ENCODE data around the gene LAMA2. TPM values are rescaled to one million over a fixed set of nuclear protein-coding genes. Genes with fewer than 3 reads are reported as not detected.

The LAMA2 gene
- total and polyA plus RNA-seq, 7 donors = 8.8 to 59.0 (median 27.3) TPM

DNA sequence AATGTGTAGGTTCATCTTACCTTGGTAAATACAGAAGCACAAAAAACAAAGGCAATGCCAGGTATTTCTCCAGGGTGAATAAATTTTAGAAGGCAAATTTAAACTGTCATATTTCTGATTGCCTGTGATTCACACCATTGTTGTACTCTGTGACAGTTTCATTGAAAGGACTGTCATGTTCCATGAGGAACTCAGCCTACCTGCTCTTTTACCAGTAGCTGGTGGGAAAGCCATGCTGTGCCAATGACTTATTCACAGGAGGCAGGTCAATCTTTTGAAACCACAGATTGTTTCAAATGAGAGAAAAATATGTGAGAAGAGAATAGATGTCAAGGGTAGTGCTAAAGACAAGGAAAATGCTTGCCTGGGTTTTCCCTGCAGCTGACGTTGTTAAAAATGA is 206.4 kb downstream of the LAMA2 start:
- Histone ChIP-seq H3K4me1 (no peaks in the 10 kb centered on the region), H3K4me3 (no peak overlapping the region), H3K9me3 (no peaks in the 10 kb centered on the region), H3K27ac (no peak overlapping the region), H3K36me3 (ENCODE audit: insufficient read depth in 1 of 2, low read depth in 1 of 2) (no peaks in the 10 kb centered on the region), H3K27me3 (ENCODE audit: insufficient read depth in 3 of 3, low read length in 2 of 3) (no peaks in the 10 kb centered on the region)
- TF ChIP-seq, protein P1, sequence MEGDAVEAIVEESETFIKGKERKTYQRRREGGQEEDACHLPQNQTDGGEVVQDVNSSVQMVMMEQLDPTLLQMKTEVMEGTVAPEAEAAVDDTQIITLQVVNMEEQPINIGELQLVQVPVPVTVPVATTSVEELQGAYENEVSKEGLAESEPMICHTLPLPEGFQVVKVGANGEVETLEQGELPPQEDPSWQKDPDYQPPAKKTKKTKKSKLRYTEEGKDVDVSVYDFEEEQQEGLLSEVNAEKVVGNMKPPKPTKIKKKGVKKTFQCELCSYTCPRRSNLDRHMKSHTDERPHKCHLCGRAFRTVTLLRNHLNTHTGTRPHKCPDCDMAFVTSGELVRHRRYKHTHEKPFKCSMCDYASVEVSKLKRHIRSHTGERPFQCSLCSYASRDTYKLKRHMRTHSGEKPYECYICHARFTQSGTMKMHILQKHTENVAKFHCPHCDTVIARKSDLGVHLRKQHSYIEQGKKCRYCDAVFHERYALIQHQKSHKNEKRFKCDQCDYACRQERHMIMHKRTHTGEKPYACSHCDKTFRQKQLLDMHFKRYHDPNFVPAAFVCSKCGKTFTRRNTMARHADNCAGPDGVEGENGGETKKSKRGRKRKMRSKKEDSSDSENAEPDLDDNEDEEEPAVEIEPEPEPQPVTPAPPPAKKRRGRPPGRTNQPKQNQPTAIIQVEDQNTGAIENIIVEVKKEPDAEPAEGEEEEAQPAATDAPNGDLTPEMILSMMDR (IDR thresholded peaks at IDR 0.05) = no peak
- no peak for DNase-seq
- intact Hi-C loops (cut with DNase I) = no loop called here
- ATAC-seq = no peak
- 57 to 74% (median 67%) methylated on average over 1 of the region's 1 CpG for WGBS, 3 donors

DNA sequence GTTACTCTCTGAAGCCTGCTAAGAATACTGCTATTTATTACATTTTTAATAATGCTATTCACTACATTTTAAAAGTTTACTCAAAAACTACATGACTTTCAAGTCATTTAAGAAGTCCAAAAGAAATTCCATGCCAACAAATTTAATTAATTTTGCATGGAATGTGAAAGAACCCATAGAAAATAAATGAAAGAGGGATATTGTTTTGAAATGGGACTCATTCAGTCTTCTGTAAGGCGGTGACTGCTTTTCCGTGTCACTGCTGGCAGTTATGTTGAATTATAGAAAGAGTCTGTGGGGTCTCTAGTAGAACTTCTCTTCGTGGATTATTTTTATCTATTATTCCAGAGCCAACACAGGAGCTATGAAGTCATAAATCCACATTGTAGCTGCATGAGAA is 211.2 kb downstream of the LAMA2 start:
- DNase-seq (no peak), ATAC-seq (no peak)
- no peaks in the 10 kb centered on the region for H3K36me3 ChIP-seq (ENCODE audit: insufficient read depth in 1 of 2, low read depth in 1 of 2)
- 24 to 34% (median 24%) methylated on average over 3 of the region's 3 CpGs for WGBS, 3 donors
- H3K27ac ChIP-seq = no peak overlapping the region
- TF ChIP-seq, protein P1 (IDR thresholded peaks at IDR 0.05) = no peak
- H3K9me3 ChIP-seq = no peaks in the 10 kb centered on the region
- no peaks in the 10 kb centered on the region for H3K27me3 ChIP-seq (ENCODE audit: insufficient read depth in 3 of 3, low read length in 2 of 3)
- H3K4me1 ChIP-seq = no peaks in the 10 kb centered on the region
- intact Hi-C loops (cut with DNase I) = no loop called here
- H3K4me3 ChIP-seq = no peak overlapping the region

DNA sequence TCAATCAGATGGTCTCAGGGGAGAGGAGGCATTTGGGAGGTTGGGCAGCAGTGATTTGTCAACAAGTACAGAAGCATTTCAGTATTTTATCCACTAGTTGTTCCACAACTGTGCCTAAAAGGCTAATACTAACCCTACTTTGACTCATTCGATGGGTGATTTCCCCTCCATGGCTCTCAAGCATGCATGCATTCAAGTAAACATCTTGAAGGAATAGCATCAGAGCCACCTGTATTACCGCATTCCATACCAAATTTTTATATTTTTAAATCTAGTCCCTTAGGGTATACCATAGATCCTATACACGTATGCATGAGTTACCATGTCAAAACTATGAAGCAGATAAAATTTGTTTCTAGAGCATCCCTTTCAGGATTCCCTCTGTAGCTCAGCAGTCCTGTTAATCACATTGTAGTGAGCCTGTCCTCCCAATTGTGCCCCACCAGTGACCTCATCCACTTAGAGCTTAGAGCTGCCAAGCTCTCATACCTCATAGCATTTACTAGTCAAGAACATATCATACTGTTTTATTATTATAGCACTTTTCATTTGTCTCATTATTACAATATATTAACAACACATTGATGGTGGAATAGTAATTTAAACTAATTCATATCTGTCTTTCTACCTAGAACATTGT is 213.8 kb downstream of the LAMA2 start:
- no peaks in the 10 kb centered on the region for H3K4me1 ChIP-seq
- TF ChIP-seq, protein P1 (IDR thresholded peaks at IDR 0.05) = no peak
- H3K4me3 ChIP-seq = no peak overlapping the region
- no peak overlapping the region for H3K27ac ChIP-seq
- 84 to 88% (median 88%) methylated on average over 3 of the region's 3 CpGs for WGBS, 3 donors
- ATAC-seq (no peak), DNase-seq (no peak)
- H3K9me3 ChIP-seq = no peaks in the 10 kb centered on the region
- H3K27me3 ChIP-seq (ENCODE audit: insufficient read depth in 3 of 3, low read length in 2 of 3) = no peaks in the 10 kb centered on the region
- intact Hi-C loops (cut with DNase I) = no loop called here
- no peaks in the 10 kb centered on the region for H3K36me3 ChIP-seq (ENCODE audit: insufficient read depth in 1 of 2, low read depth in 1 of 2)

DNA sequence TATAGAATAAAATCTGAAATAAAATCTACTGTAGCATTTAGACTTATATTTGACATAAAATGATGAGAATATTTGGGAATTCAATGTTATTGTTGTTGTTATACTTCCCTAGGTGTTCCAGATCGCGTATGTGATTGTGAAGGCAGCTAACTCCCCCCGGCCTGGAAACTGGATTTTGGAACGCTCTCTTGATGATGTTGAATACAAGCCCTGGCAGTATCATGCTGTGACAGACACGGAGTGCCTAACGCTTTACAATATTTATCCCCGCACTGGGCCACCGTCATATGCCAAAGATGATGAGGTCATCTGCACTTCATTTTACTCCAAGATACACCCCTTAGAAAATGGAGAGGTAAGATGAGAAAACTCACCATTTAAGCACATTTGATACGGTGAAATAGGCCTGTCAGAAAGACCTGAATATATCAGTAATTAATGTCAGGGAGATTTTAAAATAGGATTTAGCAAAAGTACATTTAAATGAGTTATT is 215.2 kb downstream of the LAMA2 start:
- H3K4me1 ChIP-seq = no peaks in the 10 kb centered on the region
- intact Hi-C loops (cut with DNase I) = no loop called here
- WGBS, 3 donors = 37 to 67% (median 42%) methylated on average over 9 of the region's 9 CpGs

More for the DNA sequence above, 215.2 kb downstream of the LAMA2 start:
- Histone ChIP-seq H3K27me3 (ENCODE audit: insufficient read depth in 3 of 3, low read length in 2 of 3) (no peaks in the 10 kb centered on the region), H3K9me3 (no peaks in the 10 kb centered on the region), H3K27ac (no peak overlapping the region), H3K4me3 (no peak overlapping the region), H3K36me3 (ENCODE audit: insufficient read depth in 1 of 2, low read depth in 1 of 2) (no peaks in the 10 kb centered on the region)
- DNase-seq = no peak
- ATAC-seq = no peak
- TF ChIP-seq, protein P1 (IDR thresholded peaks at IDR 0.05) = no peak
